Activated T-helper 2 cell treated with anti-CD3 and anti-CD28 coated beads, Interferon-gamma antibody, Interleukin-2, Interleukin-4, amounts not matched to agents 10 μg/mL and 5 μg/mL and 100 μg/mL, durations not matched to agents 14 hours and 24 hours and 36 hours (primary cell): ENCODE results near the gene CCDC88C. TPM values are rescaled to one million over a fixed set of nuclear protein-coding genes. Genes with fewer than 3 reads are reported as not detected.

Experiments
- DNase-seq: peaks from one replicate; pipeline ENCODE4 v3.0.0; 2021; ENCODE audit warnings: low spot score
- H3K27ac Mint-ChIP-seq: one replicate; pipeline ENCODE4 v1.8.0; 2021; ENCODE audit warnings: mixed read lengths
- H3K27me3 Mint-ChIP-seq: one replicate; pipeline ENCODE4 v1.8.0; 2021; ENCODE audit warnings: low read depth, mixed read lengths
- H3K36me3 Mint-ChIP-seq: one replicate; pipeline ENCODE4 v1.8.0; 2021; ENCODE audit warnings: low read depth, mixed read lengths
- H3K4me1 Mint-ChIP-seq: one replicate; pipeline ENCODE4 v1.8.0; 2021; ENCODE audit warnings: low read depth, mixed read lengths
- H3K4me3 Mint-ChIP-seq: one replicate; pipeline ENCODE4 v1.8.0; 2021; ENCODE audit warnings: low read depth, mild to moderate bottlenecking, moderate library complexity, mixed read lengths
- H3K9me3 Mint-ChIP-seq: one replicate; pipeline ENCODE4 v1.8.0; 2021; ENCODE audit warnings: mixed read lengths
- intact Hi-C: fragments of 100-400 bp; cut with micrococcal nuclease; formaldehyde crosslinking; loops from one replicate; pipeline ENCODE4 v1.15.1; 2023
- total RNA-seq: library from RNA; stranded (reverse); gene quantifications from 2 replicates; pipeline ENCODE4 v1.2.3, GENCODE V29; 2022

The CCDC88C gene
- total RNA-seq, 1 donor from 2014 or later = 95.3 TPM

DNA sequence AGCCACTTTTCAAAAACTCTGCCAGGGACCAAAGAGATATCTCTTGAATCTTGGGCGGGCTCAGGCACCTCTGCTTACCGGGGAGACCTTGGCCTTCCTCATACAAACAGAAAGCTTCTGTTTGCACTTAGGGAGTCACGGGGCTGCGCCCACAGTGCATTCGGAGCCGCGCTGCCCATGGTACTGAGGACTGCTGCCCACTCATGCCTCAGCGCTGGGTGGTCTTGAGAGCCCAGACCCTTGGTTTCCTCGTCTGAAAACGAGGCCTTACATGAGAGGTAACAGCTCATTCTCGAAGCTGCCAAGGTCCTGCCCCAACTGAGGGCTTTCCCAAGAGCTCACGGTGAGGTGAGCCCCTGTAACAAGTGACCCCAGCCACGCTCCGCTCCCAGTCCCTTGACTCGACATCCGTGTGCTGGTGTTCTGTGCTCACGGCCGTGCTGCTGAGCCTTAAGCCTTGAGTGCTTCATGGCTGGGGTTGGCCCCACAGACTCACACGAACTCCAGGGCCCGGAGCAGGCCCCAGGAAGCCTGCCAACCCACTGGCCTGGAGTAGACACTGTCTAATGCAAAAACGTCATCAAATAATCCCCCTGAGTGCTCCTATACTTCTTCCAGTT lies 125.7 kb downstream of the CCDC88C start:
- intact Hi-C loops = no loop called here
- Mint-ChIP-seq H3K36me3 (peaks cover 90% of the 10 kb centered on the region), H3K4me3 (no peak overlapping the region), H3K27ac (no peak overlapping the region), H3K27me3 (no peaks in the 10 kb centered on the region), H3K9me3 (no peaks in the 10 kb centered on the region), H3K4me1 (peaks cover 2% of the 10 kb centered on the region)
- DNase-seq = no peak

GRCh38 chr14:91290986-91291385 lies 126.6 kb downstream of the CCDC88C start:
- Mint-ChIP-seq H3K27me3 (no peaks in the 10 kb centered on the region), H3K4me1 (peaks cover 5% of the 10 kb centered on the region), H3K9me3 (no peaks in the 10 kb centered on the region), H3K27ac (no peak overlapping the region), H3K4me3 (no peak overlapping the region), H3K36me3 (peaks cover 90% of the 10 kb centered on the region)
- intact Hi-C loops = no loop called here
- DNase-seq = no peak

GRCh38 chr14:91289464-91289863 lies 128.2 kb downstream of the CCDC88C start:
- Mint-ChIP-seq H3K9me3 (no peaks in the 10 kb centered on the region), H3K27me3 (no peaks in the 10 kb centered on the region), H3K27ac (no peak overlapping the region), H3K4me3 (no peak overlapping the region), H3K4me1 (peaks cover 13% of the 10 kb centered on the region), H3K36me3 (peaks cover 96% of the 10 kb centered on the region)
- DNase-seq = no peak
- intact Hi-C loops = no loop called here

- Mint-ChIP-seq H3K27ac (no peak overlapping the region), H3K4me1 (peaks cover 15% of the 10 kb centered on the region), H3K4me3 (no peak overlapping the region), H3K9me3 (no peaks in the 10 kb centered on the region), H3K36me3 (peaks cover 96% of the 10 kb centered on the region), H3K27me3 (no peaks in the 10 kb centered on the region)
- DNase-seq = no peak
- intact Hi-C loops = no loop called here
Observed at GRCh38 chr14:91288876-91289275, 128.7 kb downstream of the CCDC88C start.

DNA sequence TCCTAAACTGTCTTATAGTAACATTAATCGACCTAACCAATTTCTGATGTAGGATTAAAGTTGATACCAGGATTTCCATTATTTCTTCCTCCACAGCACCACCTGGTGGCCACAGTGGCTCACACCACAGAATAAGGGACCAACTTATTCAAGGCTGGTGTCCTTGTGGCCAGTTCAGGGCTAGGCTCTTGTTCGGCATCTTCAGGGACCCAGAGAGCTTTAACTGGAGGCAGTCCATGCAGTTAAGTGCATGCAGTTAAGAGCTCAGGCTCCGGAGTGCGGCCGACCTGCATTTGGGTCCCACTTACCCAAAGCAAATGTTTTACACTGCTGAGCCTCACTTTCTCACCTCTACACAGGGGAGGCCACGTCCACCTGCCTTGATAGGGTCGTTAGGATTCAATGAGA lies 131.1 kb downstream of the CCDC88C start:
- Mint-ChIP-seq H3K36me3 (peaks cover 96% of the 10 kb centered on the region), H3K9me3 (no peaks in the 10 kb centered on the region), H3K27me3 (no peaks in the 10 kb centered on the region), H3K4me1 (peaks cover 13% of the 10 kb centered on the region), H3K27ac (peak overlapping the region; percentile 66), H3K4me3 (no peak overlapping the region)
- intact Hi-C loops = loop anchor here (1.0 kb wide), 2 partner anchors 109 to 383 kb away; no protein-coding TSS in a partner anchor
- peak; percentile 68 for DNase-seq

DNA sequence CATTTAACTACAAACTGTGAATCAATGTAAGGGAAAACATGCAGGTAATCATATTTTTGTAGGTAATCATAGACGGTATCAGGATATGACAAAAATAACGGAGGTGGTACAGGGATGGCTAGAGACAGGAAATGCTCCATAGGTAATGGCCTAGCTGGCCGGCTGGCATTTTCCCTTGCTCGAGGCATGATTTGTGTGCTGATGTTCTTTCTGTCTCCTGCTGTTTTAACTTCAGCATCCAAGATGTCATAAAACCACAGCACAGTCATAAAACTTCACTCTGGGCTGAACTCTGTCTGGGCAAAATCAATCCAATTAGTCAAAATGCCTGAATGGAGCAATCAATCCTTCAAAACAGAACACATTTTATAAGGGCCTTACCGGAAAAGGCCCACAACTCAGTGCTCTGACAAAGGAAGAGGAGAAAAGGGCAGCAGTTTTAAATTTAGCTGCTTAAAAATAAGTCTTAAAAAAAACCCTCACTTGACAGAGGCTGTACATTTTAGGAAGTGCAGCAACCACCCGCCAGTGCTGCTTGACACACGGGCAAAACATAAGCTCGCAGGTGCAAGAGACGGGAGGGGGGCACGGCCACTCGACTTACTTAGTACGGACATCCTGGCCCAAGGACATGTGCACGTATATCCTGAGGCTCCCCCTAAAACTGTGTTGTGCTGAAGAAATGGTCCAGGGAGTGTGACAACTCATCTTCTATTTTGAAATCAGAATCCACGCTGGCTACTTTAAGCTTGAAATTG lies 132.7 kb downstream of the CCDC88C start:
- peaks cover 13% of the 10 kb centered on the region for H3K4me1 Mint-ChIP-seq
- no peak for DNase-seq
- no peaks in the 10 kb centered on the region for H3K27me3 Mint-ChIP-seq
- H3K9me3 Mint-ChIP-seq = no peaks in the 10 kb centered on the region
- H3K4me3 Mint-ChIP-seq = no peak overlapping the region
- peak overlapping the region; percentile 39 for H3K27ac Mint-ChIP-seq
- intact Hi-C loops = no loop called here
- peaks cover 90% of the 10 kb centered on the region for H3K36me3 Mint-ChIP-seq

DNA sequence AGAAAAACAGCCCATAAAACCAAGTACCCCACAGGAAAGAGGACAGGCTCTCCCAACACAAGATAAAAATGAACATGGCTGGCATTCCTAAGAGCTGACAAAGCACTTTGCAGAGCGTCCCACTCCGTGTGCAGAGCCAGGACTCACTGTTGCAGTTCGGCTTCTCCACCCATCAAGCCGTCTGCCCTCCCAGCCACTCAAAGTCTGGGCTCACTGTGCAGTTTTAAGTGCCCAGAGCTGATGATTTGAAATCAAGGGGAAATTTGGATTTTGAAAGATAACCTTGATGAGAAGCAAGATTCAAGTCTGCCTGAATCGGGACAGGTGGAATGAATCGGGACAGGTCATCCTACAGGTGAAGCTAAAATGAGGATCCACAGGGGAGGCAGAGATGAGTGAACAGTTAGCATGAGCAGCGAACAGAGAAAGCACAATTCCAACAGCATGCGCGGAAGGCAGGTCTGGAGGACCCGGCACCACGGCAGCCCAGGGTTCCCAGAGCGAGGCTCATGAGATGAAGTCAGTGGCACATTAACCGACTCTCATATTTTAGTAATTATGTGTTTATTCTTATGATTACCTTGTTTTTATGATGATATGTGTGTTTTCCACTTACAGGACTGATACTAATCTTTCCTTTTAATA lies 133.4 kb downstream of the CCDC88C start:
- peaks cover 87% of the 10 kb centered on the region for H3K36me3 Mint-ChIP-seq
- no peak overlapping the region for H3K4me3 Mint-ChIP-seq
- DNase-seq = no peak
- intact Hi-C loops = no loop called here
- no peak overlapping the region for H3K27ac Mint-ChIP-seq
- no peaks in the 10 kb centered on the region for H3K27me3 Mint-ChIP-seq
- H3K9me3 Mint-ChIP-seq = no peaks in the 10 kb centered on the region
- peaks cover 13% of the 10 kb centered on the region for H3K4me1 Mint-ChIP-seq

- no peak for DNase-seq
- Mint-ChIP-seq H3K4me1 (peaks cover 13% of the 10 kb centered on the region), H3K9me3 (no peaks in the 10 kb centered on the region), H3K4me3 (no peak overlapping the region), H3K27ac (no peak overlapping the region), H3K27me3 (no peaks in the 10 kb centered on the region), H3K36me3 (peaks cover 86% of the 10 kb centered on the region)
- intact Hi-C loops = no loop called here
Observed at GRCh38 chr14:91283666-91284065, 134.0 kb downstream of the CCDC88C start.

DNA sequence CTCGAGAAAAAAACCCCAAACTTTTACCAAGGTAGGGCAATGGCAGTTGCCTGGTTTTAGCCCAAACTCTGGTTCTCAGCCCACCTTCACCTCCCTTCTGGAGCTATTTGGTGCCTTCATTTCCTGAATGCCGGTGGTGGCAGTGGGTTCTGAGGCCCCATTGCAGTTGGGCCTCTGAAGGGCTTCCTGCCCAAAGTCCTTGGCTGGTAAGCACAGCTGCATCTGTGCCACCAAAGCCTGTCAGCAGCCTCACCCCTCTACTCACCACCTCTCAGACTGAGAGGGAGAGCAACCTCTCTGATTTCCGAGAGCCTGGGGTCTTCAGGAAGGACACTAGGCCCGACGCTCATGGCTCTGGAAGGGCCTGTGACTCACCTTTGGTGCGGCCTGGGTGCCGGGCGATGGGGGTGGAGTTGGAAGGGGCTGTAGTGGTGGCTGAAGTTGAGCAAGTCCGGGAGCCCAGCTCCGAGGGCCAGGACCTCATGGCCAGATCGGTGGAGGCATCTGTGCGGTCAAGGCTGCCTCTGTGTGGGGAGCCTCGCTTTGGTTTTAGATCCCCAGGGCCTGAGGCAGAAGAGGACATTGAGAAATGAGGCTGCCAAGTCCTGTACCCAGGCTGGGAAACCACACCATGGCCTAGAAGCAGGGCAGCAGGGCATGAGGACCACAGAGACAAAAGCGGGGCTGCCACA lies 134.5 kb downstream of the CCDC88C start:
- H3K9me3 Mint-ChIP-seq = no peaks in the 10 kb centered on the region
- no peak overlapping the region for H3K27ac Mint-ChIP-seq
- DNase-seq = no peak
- no peaks in the 10 kb centered on the region for H3K27me3 Mint-ChIP-seq
- peaks cover 13% of the 10 kb centered on the region for H3K4me1 Mint-ChIP-seq
- no peak overlapping the region for H3K4me3 Mint-ChIP-seq
- H3K36me3 Mint-ChIP-seq = peaks cover 86% of the 10 kb centered on the region
- intact Hi-C loops = no loop called here

DNA sequence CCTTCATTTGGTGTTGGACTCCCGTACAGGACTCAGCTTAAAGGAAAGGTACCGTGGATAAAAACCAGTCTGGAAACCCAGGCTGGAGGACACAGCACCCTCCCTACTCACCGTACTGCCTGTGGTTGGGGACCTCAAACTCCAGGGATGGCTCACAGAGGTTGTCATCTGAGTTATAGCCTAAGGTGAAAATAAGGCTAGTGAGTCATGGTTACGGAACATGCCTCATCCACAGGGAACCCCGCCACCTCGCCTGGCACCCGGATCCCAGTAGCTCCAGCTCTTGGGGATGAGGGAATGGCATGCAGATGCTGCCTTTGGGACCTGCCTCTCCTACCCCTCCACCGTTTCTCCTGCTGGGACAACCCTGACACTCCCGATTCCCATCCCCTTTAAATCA lies 136.3 kb downstream of the CCDC88C start:
- no peak overlapping the region for H3K27ac Mint-ChIP-seq
- H3K36me3 Mint-ChIP-seq = peaks cover 86% of the 10 kb centered on the region
- H3K27me3 Mint-ChIP-seq = no peaks in the 10 kb centered on the region

GRCh38 chr14:91280129-91280528 lies 137.5 kb downstream of the CCDC88C start:
- Mint-ChIP-seq H3K4me3 (no peak overlapping the region), H3K27ac (no peak overlapping the region), H3K36me3 (peaks cover 83% of the 10 kb centered on the region), H3K4me1 (peaks cover 6% of the 10 kb centered on the region), H3K9me3 (no peaks in the 10 kb centered on the region), H3K27me3 (no peaks in the 10 kb centered on the region)
- intact Hi-C loops = no loop called here
- DNase-seq = no peak

More for the DNA sequence above, 136.3 kb downstream of the CCDC88C start:
- no peak for DNase-seq
- intact Hi-C loops = no loop called here
- H3K4me3 Mint-ChIP-seq = no peak overlapping the region
- peaks cover 12% of the 10 kb centered on the region for H3K4me1 Mint-ChIP-seq
- no peaks in the 10 kb centered on the region for H3K9me3 Mint-ChIP-seq

- no peak overlapping the region for H3K4me3 Mint-ChIP-seq
- peaks cover 82% of the 10 kb centered on the region for H3K36me3 Mint-ChIP-seq
- no peaks in the 10 kb centered on the region for H3K9me3 Mint-ChIP-seq
- no peaks in the 10 kb centered on the region for H3K27me3 Mint-ChIP-seq
- H3K27ac Mint-ChIP-seq = no peak overlapping the region
- peaks cover 2% of the 10 kb centered on the region for H3K4me1 Mint-ChIP-seq
- no peak for DNase-seq
- intact Hi-C loops = no loop called here
Observed at GRCh38 chr14:91279354-91279753, 138.3 kb downstream of the CCDC88C start.

DNA sequence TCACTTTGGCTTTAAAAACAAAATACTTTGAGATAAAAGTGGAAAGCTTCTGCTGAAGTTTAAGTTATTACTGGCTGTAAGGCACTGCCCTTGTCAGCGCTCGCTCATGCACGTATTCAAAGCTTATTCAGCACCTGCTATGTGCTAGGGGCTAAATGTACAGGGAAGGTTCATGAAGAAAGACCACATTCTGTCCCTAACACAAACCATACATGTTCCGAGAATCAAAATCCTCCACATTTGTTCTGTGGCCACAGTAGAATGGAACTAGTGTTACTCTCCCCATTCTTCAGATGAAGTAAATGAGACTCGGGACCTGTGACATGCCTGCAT lies 139.3 kb downstream of the CCDC88C start:
- H3K4me3 Mint-ChIP-seq = no peak overlapping the region
- intact Hi-C loops = no loop called here
- no peak overlapping the region for H3K27ac Mint-ChIP-seq
- no peak for DNase-seq
- H3K27me3 Mint-ChIP-seq = no peaks in the 10 kb centered on the region
- H3K9me3 Mint-ChIP-seq = no peaks in the 10 kb centered on the region
- H3K36me3 Mint-ChIP-seq = peaks cover 82% of the 10 kb centered on the region
- no peaks in the 10 kb centered on the region for H3K4me1 Mint-ChIP-seq
